T-helper 9 cell (primary cell): ENCODE data around the gene ADAD2.

ENCODE experiments used
- DNase-seq: peaks from one replicate; pipeline ENCODE4 v3.0.0-alpha.2; 2020

ADAD2 gene

DNA sequence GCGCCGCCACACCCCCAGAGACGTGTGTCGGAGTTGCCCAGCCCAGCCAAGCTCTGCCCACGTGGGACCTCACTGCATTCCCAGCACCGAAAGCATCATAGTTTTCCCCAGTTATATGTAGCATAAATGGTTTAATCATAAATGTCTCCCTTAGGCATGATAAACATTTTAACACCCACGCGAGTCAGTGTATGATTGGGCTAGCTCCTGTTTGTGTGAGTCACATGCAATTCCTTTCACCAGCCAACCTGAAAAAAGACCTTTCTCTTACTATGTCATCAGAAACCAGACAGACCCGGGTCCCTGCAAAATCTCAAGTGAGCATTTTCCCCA is 13.2 kb upstream of the ADAD2 start:
- DNase-seq: no peak

- no peak for DNase-seq
Observed at GRCh38 chr16:84178146-84178765, 12.7 kb upstream of the ADAD2 start.

GRCh38 chr16:84178892-84179611 is 11.9 kb upstream of the ADAD2 start:
- DNase-seq: no peak

GRCh38 chr16:84179612-84180320 is 11.2 kb upstream of the ADAD2 start:
- no peak for DNase-seq

DNA sequence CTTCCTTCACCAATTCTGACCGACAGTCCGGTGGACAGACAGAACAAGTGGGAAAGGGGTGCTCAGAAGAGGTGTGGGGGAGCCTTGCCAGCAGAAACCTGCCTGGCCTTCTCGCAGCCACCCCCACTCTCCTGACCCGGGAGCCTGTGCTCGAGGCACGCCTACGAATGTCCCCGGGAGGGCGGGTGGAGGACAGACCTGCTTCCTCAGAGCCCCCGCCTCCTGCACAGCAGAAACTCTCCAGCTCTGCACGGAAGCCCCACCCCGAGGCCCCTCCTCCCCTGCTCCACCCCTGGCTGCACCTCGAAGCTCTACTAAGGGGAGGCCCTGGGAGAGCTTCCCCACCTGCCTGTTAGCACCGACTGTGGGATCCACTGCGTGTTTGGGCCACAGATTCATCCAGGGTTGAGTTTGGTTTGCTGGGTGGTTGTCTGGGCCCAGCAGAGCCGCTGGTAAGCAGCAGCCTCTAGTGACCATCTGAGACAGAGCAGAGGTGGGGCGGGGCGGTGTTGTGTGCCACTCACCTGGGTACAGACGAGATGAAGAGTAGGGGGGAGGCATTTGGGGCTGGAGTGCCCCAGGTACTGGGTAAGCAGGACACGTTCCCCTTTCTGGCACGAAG is 10.3 kb upstream of the ADAD2 start:
- no peak for DNase-seq

- DNase-seq: no peak
Observed at GRCh38 chr16:84181144-84181915, 9.6 kb upstream of the ADAD2 start.

GRCh38 chr16:84182104-84182503 is 8.9 kb upstream of the ADAD2 start:
- DNase-seq: no peak

DNA sequence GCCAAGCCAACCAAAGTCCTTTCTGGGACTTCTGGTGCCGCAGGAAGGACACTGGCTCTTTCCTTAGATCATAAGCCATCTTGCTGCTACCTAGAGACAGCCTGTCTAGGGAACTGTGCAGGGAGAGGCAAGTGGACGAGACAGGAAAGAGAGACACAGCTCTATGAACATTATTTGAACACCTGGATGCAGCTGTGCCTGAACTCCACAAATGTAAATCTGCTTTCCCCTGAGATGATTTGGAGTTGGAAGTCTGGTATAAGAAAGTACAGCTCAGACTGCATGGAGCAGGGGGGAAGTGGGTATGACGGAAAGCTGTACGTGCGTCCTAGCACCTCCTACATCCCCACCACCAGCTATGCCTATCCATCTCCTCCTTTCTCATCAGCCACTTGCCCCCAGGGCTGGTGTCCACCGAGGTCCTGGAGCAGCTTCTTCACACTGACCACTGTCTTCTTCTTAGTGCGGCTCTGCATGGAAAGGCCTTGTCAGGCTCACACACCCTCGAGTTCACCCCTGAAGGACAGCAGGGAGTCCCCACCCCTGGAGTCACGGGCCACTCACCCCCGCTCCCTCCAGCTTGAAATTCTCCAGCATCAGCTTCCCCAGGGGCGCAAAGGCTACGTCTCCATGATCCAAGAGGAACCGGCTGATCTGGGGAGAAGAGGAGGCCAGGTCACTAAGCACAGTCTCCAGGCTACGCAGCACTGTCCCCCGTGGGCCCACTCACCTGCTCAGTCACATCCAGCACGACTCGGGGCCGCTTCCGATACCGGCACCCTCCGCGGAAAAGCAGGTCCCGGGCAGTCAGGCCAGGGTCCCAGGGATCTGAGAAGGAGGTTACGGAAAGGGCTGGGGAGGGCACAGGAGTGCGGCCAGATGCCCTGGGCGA is 8.0 kb upstream of the ADAD2 start:
- no peak for DNase-seq

- no peak for DNase-seq
Observed at GRCh38 chr16:84183572-84183875, 7.4 kb upstream of the ADAD2 start.

- DNase-seq: no peak
Observed at GRCh38 chr16:84183911-84184591, 6.9 kb upstream of the ADAD2 start.

DNA sequence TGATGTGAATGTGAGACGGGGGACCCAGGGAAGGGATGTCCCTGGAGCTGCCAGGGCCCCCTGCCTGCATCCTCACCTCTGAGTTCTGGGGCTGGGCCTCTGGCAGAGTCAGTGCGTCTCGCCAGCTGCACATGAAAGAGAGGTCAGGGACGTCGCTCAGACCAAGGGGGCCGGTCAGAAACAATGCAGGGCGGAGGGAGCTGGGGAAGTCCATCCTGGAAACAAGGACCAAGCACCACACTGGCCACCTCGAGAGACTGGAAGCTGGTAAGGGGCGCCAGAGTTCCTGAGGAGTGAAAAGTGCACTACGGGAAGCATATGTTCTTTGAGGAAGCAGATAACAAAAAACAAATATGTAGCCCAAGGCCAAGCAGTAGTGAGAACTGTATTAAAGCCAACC is 6.2 kb upstream of the ADAD2 start:
- DNase-seq: no peak

DNA sequence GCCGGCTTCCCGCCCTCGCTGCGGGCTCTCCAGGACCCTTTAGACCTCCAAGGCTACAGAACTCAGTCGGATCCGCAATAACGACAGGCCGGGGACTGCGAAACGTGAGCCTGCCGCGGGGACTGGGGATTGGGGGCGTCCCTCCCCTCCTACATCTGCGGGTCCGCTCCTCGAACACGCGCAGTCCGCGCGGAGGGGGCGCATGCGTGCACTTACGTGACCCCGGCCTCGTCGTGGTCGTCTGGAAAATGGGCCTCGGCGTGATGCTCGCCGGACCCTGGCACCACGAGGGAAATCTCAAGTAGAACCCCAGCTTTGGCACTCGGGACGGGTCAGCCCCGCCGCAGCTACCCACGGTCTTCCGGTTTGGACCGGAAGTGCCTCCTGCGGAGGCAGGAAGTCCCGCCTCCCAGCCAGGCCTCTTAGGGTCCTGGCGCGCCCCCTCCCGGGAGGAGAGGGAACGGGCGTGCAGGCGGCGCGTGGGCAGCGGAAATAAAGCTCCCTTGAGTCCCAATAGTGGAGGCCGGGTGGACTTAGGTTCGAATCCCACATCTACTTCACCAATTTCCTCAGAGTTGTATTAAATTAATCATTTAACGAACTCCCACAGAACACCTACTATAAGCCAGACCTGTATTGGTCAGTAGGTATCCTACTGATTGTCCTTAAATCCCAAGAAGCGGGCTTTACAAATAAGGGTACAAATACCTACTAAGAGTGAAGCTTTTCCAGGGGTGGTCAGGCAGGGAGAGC is 4.1 kb upstream of the ADAD2 start, which contains the start of gene TAF1C:
TAF1C (minus strand) TSS at position 373 of the 753 bp plus-strand sequence. CDS start 2,069 bp downstream, outside the sequence.
- DNase-seq: peak; percentile 88

DNA sequence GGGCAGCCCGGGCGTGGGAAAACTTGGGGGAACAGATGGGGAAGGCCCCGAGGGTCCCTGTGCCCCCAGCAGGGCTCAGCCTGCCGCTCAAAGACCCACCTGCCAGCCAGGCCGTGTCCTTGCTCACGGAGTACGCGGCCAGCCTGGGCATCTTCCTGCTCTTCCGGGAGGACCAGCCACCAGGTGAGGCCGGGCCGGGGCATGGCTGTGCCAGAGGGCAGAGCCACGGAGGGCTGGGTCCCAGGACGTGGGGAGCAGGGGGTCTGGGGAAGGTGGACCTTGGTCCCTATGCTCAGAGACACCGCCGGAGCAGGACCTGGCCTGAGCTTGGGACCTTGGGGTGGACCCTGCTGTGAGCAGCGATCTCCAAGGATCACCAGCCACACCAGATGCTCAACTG is 509 bp downstream of the ADAD2 start:
- no peak for DNase-seq

DNA sequence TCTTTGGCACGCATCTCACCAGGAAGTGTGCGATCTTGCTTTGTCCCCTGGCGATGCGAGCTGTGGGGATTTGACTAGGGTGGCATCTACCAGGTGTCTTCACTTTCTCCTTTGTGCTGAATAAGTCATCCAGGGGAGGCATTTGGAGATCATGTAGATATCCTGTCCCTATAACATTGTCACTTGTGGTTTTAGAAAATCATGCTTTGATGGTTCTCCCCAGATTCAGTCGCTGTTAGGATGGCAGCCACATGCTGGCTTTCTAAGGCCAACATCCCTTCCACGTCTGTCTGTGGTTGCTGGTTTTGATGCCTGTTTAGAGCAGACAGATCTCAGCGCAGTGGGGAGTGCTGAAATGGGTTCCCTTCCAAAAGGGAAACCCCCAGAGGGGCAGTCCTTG is 2.5 kb downstream of the ADAD2 start:
- DNase-seq: no peak

DNA sequence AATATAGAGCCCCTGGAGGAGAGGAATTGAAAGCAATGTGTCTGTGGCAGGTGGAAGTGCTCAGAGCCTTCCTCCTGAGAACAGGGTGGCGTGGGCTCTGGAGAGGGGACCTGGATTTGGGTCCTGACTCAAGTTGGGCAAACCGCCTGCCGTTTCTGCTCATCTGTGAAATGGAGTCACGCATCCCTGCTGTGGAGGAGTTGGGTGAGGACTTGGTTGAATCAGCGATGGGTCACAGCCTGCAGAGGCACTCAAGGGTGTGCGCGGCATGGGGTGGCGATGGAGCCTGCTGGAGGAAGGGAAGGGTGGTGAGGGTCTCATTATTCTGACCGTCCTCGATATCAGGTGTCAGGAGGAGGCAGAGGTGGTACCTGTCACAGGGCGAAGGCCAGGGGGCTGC is 3.1 kb downstream of the ADAD2 start:
- DNase-seq: no peak

- DNase-seq: peak; percentile 16
Observed at GRCh38 chr16:84194470-84195200, 3.7 kb downstream of the ADAD2 start.

GRCh38 chr16:84195201-84196093 is 4.5 kb downstream of the ADAD2 start:
- no peak for DNase-seq

GRCh38 chr16:84196101-84196500 is 5.1 kb downstream of the ADAD2 start:
- no peak for DNase-seq
